MM.1S (cell line): ENCODE data around the gene EXOC3L4.

Experiments
- EZH2 ChIP-seq: fragments of 300-600 bp; sonication (generic); optimal IDR thresholded peaks from 2 replicates; pipeline ENCODE3; 2017; ENCODE audit warnings: low read depth, mild to moderate bottlenecking, antibody characterized with exemption, low read length, mixed read lengths
- EZH2phosphoT487 ChIP-seq: fragments of 300-600 bp; sonication (generic); IDR thresholded peaks from 2 replicates; pipeline ENCODE4 v1.6.1; 2018; ENCODE audit warnings: antibody characterized with exemption, low read length
- TF ChIP-seq, protein P1 (sequence below): fragments of 300-600 bp; sonication (generic); IDR thresholded peaks from 2 replicates; pipeline ENCODE4 v1.5.1; 2016; ENCODE audit warnings: antibody characterized with exemption, low read length, mixed read lengths

- TF ChIP-seq, protein P1, sequence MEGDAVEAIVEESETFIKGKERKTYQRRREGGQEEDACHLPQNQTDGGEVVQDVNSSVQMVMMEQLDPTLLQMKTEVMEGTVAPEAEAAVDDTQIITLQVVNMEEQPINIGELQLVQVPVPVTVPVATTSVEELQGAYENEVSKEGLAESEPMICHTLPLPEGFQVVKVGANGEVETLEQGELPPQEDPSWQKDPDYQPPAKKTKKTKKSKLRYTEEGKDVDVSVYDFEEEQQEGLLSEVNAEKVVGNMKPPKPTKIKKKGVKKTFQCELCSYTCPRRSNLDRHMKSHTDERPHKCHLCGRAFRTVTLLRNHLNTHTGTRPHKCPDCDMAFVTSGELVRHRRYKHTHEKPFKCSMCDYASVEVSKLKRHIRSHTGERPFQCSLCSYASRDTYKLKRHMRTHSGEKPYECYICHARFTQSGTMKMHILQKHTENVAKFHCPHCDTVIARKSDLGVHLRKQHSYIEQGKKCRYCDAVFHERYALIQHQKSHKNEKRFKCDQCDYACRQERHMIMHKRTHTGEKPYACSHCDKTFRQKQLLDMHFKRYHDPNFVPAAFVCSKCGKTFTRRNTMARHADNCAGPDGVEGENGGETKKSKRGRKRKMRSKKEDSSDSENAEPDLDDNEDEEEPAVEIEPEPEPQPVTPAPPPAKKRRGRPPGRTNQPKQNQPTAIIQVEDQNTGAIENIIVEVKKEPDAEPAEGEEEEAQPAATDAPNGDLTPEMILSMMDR, result no peak
- no peak for TF ChIP-seq EZH2
- no peak for TF ChIP-seq EZH2phosphoT487
Observed at GRCh38 chr14:103057372-103058163, 37.0 kb upstream of the EXOC3L4 start, which contains the start of gene CDC42BPB.
